ENCODE measurements around the gene MATCAP1. TPM values are rescaled to one million over a fixed set of nuclear protein-coding genes. Genes with fewer than 3 reads are reported as not detected.
A peak's percentile ranks its signal among the peaks of the same experiment; 100 is the strongest.

The MATCAP1 gene
- total RNA-seq, 1 experiment from 2014 or later, result 51.2 TPM

DNA sequence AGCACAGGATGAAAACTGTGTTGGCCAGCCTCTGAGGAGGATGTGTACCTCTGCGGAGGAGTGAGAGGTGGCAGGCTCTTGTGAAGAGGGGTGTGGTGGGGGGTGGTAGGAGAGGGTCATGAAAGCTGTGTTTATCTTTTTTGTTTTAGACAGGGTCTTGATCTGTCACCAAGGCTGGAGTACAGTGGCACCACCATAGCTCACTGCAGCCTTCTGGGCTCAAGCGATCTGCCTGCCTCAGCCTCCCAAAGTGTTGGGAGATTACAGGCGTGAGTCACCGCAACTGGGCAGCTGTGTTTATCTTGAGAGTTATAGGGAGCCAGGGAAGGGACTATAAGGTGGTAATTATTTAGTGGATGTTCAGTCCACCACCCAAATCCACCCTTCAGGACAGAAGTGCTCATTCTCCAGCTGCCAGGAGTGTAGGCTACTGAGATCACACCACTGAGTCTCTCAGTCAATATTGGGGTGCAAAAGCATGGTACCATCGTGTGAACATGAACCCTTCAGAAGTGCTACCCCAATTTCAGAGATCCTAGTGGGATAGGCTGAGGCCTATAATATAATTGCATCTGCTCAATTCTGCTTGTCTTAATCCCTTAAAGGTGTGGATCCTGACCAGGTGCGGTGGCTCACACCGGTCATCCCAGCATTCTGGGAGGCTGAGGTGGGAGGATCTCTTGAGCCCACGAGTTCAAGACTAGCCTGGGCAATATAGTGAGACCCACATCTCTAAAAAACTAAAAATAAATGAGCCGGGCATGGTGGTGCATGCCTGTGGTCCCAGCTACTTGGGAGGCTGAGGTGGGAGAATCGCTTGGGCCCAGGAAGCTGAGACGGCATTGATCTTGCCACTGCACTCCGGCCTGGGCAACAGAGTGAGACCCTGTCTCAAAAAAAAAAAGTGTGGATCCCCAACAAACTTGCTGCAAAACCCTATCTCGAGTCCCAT, 7.0 kb upstream of the MATCAP1 start:
- Histone ChIP-seq H3K23me2 (ENCODE audit: insufficient read length, low read depth, low read length, poor library complexity, severe bottlenecking) (peaks cover 8% of the 10 kb centered on the region), H3K18ac (ENCODE audit: insufficient read length, low read depth, low read length) (no peak overlapping the region), H3K4ac (ENCODE audit: low read depth, low read length) (no peak overlapping the region), H2BK120ac (ENCODE audit: low read depth, low read length, poor library complexity, severe bottlenecking) (no peak overlapping the region), H4K5ac (ENCODE audit: insufficient read length, low read depth, low read length) (no peak overlapping the region), H3T11ph (ENCODE audit: low read length) (no peak overlapping the region), H3K4me1 (ENCODE audit: insufficient read depth, low read length) (peaks cover 1% of the 10 kb centered on the region; the same call in 1 of the 2 replicates), H3K56ac (ENCODE audit: insufficient read length, low read depth, low read length) (no peak overlapping the region), H2AFZ (ENCODE audit: low read length) (no peak overlapping the region), H2BK15ac (ENCODE audit: low read depth, low read length) (no peak overlapping the region), H4K91ac (ENCODE audit: insufficient read length, low read depth, low read length) (no peak overlapping the region), H3K27me3 (ENCODE audit: insufficient read depth, low read length) (no peaks in the 10 kb centered on the region; the same call in none of the 2 replicates), H2AK5ac (ENCODE audit: insufficient read length, low read length) (no peak overlapping the region), H4K8ac (replicated peaks; ENCODE audit: insufficient read length, low read depth, low read length) (no peak overlapping the region), H4K20me1 (ENCODE audit: control insufficient read depth, insufficient read depth, insufficient read length) (no peaks in the 10 kb centered on the region), H3K9ac (ENCODE audit: extremely low read depth, insufficient read length, low read length) (no peak overlapping the region), H3K23ac (ENCODE audit: insufficient read length, low read depth, low read length) (no peak overlapping the region), H3K14ac (ENCODE audit: insufficient read depth, low read length) (no peak overlapping the region), H3K79me1 (ENCODE audit: insufficient read depth, low read depth, low read length, poor library complexity, severe bottlenecking) (peaks cover 13% of the 10 kb centered on the region), H3K79me2 (ENCODE audit: insufficient read depth, low read length) (peaks cover 13% of the 10 kb centered on the region; the same call in 1 of the 2 replicates), H2BK20ac (ENCODE audit: low read depth, low read length, poor library complexity, severe bottlenecking) (no peak overlapping the region), H3K9me3 (ENCODE audit: control insufficient read depth, low read depth, low read length) (no peaks in the 10 kb centered on the region), H3K4me2 (ENCODE audit: insufficient read depth, insufficient read length, low read length) (no peak overlapping the region), H2BK5ac (ENCODE audit: insufficient read length, low read length) (no peak overlapping the region), H2BK12ac (ENCODE audit: insufficient read length, low read depth, low read length) (no peak overlapping the region), H3K27ac (ENCODE audit: insufficient read length, low read depth, low read length) (no peak overlapping the region)
- no peak for DNase-seq
- peaks cover 23 to 31% (median 29%) of the 10 kb centered on the region in 3 experiments for H3K36me3 Mint-ChIP-seq (ENCODE audit: insufficient read depth in 1 of 3, low read depth in 3 of 3)
- no CpG with 5 or more reads among the region's 13 CpGs for WGBS (ENCODE audit: extremely low coverage, insufficient read length, low lambda C conversion rate)
- no peaks in the 10 kb centered on the region; a peak in 1 of 5 replicates for H3K9me3 Mint-ChIP-seq
- H3K4me3 Mint-ChIP-seq, result peak overlapping the region in 1 of 2 experiments; percentile 93; a peak in 2 of 5 replicates
- peaks cover 24 to 36% of the 10 kb centered on the region in 2 experiments for H3K4me1 Mint-ChIP-seq
- H3K27me3 Mint-ChIP-seq (ENCODE audit: low read depth), result peaks cover 13% of the 10 kb centered on the region
- no peak overlapping the region for H3K27ac Mint-ChIP-seq
- TF ChIP-seq, protein P1, sequence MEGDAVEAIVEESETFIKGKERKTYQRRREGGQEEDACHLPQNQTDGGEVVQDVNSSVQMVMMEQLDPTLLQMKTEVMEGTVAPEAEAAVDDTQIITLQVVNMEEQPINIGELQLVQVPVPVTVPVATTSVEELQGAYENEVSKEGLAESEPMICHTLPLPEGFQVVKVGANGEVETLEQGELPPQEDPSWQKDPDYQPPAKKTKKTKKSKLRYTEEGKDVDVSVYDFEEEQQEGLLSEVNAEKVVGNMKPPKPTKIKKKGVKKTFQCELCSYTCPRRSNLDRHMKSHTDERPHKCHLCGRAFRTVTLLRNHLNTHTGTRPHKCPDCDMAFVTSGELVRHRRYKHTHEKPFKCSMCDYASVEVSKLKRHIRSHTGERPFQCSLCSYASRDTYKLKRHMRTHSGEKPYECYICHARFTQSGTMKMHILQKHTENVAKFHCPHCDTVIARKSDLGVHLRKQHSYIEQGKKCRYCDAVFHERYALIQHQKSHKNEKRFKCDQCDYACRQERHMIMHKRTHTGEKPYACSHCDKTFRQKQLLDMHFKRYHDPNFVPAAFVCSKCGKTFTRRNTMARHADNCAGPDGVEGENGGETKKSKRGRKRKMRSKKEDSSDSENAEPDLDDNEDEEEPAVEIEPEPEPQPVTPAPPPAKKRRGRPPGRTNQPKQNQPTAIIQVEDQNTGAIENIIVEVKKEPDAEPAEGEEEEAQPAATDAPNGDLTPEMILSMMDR (conservative IDR thresholded peaks at IDR 0.05), result no peak

All from H9 (cell line).